HG03378 (cell line): ENCODE measurements around the gene PROSER3.
"Not testable (repeated sequence)": the region's sequence is repeated elsewhere in the genome, so short reads cannot be mapped to it uniquely, and the experiment has no call there.

Experiments
- ATAC-seq: cut with Tn5 transposase; IDR thresholded peaks from one replicate; pipeline ENCODE4 v1.9.1; 2021; ENCODE audit warnings: mild to moderate bottlenecking, moderate library complexity; ENCODE audit not compliant: unreplicated experiment

PROSER3 gene

DNA sequence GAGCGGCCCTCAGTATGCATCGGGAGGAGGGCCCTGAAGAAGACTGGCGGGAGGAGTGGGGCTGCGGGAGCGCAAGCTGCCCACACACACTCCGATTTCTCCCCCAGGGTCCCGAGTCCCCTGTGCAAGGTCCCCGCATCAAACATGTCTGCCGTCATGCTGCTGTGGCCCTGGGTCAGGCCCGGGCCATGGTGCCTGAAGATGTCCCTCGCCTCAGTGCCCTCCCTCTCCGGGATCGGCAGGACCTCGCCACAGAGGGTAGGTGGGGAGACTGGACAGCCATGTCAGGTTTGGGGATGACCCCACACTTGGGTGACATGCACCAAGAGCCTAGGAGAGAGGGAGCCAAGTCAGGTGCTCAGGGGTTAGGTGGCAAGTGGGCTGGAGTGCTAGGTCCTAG lies 35.5 kb upstream of the PROSER3 start:
- no peak for ATAC-seq

GRCh38 chr19:35722897-35723296 lies 35.1 kb upstream of the PROSER3 start:
- ATAC-seq, result no peak

DNA sequence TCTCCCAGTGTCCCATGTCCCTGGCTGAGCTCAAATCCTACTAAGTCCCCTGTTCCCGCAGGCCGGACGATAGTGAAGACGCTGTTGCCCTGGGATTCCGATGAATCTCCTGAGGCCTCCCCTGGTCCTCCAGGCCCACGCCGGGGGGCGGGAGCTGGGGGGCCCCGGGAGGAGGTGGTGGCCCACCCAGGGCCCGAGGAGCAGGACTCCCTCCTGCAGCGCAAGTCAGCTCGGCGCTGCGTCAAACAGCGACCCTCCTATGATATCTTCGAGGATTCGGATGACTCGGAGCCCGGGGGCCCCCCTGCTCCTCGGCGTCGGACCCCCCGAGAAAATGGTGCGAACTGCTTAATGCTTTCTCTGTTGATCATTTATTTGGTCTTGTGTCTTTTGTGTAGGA lies 34.3 kb upstream of the PROSER3 start:
- no peak for ATAC-seq

DNA sequence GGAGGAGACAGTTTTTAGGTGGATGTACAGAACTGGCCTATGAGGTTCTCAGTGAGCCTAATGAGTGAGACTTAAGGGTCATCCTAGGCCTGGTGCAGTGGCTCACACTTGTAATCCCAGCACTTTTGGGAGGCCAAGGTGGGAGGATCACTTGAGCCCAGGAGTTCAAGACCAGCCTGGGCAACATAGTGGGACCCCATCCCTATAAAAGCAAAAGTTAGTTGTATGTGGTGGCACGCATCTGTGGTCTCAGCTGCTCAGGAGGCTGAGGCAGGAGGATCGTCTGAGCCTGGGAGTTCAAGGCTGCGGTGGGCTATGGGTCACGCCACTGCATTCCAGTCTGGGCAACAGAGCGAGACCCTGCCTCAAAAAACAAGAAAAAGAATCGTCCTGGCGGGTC lies 33.8 kb upstream of the PROSER3 start:
- ATAC-seq, result not testable (repeated sequence)

GRCh38 chr19:35724560-35724959 lies 33.4 kb upstream of the PROSER3 start:
- ATAC-seq, result no peak

DNA sequence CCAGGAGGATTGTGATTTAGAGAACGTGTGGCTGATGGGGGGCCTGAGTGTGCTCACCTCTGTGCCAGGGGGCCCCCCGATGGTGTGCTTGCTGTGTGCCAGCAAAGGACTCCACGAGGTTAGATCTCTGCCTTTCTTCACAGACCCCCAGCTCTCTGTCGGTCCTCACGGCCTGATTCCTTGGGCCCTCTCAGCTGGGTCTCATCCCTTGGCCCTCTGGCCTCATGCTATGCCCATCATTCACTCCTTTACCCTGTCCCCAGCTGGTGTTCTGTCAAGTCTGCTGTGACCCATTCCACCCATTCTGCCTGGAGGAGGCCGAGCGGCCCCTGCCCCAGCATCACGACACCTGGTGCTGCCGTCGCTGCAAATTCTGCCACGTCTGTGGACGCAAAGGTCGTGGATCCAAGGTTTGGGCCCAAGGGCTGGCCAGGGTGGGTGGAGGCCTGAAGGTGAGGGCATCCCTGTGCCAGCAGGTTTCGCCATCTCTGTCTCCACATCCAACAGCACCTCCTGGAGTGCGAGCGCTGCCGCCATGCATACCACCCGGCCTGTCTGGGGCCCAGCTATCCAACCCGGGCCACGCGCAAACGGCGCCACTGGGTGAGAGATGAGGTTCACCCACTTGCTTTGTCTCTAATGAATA lies 32.6 kb upstream of the PROSER3 start:
- no peak for ATAC-seq

DNA sequence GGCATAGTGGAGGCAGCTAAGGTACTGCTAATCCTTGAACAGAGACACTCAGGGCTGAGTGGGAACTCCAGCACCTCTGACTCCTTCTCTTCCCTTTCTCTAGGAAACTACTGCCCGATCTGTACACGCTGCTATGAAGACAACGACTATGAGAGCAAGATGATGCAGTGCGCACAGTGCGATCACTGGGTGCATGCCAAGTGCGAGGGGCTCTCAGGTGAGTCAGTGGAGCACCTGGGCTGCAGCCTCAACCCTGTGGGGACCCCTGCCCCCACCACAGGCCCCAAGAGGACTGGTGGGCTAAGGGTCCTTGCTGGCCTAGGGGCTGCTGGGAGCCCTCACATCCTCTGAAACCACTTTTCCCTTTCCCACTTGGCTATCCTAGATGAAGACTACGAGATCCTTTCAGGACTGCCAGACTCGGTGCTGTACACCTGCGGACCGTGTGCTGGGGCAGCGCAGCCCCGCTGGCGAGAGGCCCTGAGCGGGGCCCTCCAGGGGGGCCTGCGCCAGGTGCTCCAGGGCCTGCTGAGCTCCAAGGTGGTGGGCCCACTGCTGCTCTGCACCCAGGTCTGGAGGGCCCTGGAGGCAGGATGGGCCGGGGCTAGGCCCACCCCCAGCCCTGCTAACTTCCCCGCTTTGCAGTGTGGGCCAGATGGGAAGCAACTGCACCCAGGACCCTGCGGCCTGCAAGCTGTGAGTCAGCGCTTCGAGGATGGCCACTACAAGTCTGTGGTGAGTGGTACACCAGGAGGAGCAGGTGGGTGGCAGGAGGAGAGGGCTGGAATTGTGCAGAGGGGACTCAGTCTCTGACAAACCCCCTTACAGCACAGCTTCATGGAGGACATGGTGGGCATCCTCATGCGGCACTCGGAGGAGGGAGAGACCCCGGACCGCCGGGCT lies 30.7 kb upstream of the PROSER3 start:
- ATAC-seq, result no peak

DNA sequence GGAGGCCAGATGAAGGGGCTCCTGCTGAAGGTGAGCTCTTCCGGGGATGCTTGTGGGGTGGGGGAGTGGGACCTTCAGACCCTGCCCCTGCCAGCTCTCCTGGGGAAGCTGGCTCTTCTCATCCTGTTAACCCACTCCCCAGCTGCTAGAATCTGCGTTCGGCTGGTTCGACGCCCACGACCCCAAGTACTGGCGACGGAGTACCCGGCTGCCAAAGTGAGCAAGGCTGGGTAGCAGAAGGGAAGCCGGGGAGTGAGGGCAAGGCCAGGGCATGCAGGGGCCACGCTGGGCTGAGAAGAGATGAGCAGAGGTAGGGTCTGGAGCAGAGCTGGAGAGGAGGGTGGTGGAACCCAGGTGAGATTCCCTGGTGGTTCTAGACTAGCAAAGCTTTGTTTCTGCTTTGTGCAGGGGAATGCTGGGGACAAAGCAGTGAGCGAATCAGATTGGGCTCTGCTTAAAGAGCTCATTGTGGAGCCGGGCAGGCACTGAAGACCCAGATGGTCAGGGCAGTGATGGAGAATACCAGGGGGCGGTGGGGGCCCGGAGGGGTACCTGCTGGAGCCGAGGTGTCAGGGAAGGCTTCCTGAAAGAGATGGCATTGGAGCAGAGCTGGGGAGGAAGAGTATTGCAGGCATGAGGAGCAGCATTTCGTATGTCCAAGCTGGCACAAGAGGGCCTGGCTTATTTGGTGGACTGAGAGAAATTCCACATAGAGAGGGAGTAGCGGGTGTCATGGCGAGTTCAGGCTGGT lies 29.8 kb upstream of the PROSER3 start:
- ATAC-seq, result no peak

GRCh38 chr19:35729021-35729420 lies 29.0 kb upstream of the PROSER3 start:
- no peak for ATAC-seq

- no peak for ATAC-seq
Observed at GRCh38 chr19:35729763-35730162, 28.2 kb upstream of the PROSER3 start.

DNA sequence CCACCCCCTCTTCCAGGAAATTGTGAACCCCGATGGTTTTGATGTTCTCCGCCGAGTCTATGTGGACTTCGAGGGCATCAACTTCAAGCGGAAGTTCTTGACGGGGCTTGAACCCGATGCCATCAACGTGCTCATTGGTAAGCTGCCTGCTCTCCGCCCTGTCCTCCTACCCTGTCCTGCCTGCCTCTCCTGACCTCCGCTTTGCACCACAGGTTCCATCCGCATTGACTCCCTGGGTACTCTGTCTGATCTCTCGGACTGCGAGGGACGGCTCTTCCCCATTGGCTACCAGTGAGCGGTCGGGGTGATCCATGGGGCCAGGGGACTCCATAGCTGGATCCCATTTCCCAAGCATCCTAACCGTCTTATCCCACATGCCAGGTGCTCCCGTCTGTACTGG lies 27.6 kb upstream of the PROSER3 start:
- ATAC-seq, result no peak

- no peak for ATAC-seq
Observed at GRCh38 chr19:35731353-35731752, 26.6 kb upstream of the PROSER3 start.

DNA sequence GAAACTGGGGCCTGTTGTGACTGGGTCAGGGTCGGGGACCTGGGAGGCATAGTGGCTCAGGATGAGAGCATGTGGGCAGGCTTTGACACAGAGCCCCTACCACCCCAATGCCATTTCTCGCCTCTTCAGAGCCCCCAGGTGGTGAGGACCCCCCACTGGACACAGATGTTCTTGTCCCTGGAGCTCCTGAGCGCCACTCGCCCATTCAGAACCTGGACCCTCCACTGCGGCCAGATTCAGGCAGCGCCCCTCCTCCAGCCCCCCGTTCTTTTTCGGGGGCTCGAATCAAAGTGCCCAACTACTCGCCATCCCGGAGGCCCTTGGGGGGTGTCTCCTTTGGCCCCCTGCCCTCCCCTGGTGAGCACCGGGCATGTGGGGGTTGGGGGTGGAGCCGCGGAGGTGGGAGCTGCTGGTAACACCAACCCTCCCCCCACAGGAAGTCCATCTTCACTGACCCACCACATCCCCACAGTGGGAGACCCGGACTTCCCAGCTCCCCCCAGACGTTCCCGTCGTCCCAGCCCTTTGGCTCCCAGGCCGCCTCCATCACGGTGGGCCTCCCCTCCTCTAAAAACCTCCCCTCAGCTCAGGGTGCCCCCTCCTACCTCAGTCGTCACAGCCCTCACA lies 26.1 kb upstream of the PROSER3 start:
- no peak for ATAC-seq

GRCh38 chr19:35732540-35733179 lies 25.3 kb upstream of the PROSER3 start:
- ATAC-seq, result no peak

DNA sequence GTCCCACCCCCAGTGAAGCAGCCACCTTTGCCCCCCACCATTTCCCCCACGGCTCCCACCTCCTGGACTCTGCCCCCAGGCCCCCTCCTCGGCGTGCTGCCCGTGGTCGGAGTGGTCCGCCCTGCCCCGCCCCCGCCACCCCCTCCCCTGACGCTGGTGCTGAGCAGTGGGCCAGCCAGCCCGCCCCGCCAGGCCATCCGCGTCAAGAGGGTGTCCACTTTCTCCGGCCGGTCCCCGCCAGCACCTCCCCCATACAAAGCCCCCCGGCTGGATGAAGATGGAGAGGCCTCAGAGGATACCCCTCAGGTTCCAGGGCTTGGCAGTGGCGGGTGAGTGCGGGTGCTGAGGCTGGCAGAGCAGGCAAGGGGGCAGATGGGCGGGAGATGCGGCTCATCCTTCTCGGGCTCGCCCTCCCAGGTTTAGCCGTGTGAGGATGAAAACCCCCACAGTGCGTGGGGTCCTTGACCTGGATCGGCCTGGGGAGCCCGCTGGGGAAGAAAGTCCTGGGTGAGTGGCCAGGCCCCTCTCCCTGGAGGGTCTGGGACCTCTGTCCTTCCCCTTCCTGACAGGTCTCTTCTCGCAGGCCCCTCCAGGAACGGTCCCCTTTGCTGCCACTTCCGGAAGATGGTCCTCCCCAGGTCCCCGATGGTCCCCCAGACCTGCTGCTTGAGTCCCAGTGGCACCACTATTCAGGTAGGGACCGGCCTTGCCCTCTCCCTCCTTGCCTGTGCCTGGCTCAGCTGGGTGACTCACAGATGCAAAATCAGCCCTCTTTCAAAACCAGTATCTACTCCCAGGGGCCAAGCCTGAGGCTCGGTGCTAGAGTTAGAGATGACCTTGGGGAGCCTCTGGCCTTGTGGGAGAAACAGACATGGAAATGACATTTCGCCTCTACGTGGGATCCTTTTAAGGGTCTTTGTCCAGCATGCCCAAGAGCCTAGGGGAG lies 24.5 kb upstream of the PROSER3 start:
- no peak for ATAC-seq

DNA sequence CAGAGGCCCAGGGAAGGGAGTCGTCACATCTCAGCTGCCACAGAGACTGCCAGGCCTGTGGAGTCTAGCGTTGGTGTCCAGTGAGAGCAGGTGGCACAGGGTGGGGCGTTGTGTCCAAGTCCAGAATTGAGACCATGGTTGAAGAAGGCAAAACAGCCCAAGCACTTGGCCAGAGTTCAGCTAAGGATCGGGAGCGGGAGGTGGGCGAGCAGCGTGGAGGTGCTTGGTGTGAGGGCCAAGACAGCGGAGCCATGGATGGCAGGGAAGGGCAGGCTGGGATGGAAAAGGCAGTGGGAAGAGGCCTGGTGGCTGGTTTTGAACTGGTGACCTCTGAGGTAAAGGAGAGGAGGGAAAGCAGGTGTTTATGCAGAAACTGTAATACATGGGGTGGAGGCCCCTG lies 23.7 kb upstream of the PROSER3 start:
- no peak for ATAC-seq

DNA sequence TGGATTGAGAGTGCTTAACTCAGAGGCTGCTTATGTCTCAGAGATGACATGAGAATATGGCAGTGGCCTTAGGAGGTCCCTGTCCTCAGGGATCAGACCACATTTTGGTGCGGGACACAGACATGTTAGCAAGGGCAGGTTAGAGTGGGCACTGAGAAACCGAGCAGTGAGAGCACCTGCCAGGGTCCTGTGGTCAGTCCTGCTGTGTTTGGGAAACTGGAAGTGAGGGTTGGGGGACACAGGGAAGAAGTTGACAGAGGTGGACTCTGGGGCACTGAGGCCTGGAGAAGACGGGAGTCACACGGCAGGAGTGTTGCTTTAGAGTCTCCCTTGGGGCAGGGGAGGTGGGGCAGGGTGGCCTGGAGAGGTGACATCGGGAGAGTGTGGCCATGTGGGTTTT lies 23.1 kb upstream of the PROSER3 start:
- ATAC-seq, result no peak

DNA sequence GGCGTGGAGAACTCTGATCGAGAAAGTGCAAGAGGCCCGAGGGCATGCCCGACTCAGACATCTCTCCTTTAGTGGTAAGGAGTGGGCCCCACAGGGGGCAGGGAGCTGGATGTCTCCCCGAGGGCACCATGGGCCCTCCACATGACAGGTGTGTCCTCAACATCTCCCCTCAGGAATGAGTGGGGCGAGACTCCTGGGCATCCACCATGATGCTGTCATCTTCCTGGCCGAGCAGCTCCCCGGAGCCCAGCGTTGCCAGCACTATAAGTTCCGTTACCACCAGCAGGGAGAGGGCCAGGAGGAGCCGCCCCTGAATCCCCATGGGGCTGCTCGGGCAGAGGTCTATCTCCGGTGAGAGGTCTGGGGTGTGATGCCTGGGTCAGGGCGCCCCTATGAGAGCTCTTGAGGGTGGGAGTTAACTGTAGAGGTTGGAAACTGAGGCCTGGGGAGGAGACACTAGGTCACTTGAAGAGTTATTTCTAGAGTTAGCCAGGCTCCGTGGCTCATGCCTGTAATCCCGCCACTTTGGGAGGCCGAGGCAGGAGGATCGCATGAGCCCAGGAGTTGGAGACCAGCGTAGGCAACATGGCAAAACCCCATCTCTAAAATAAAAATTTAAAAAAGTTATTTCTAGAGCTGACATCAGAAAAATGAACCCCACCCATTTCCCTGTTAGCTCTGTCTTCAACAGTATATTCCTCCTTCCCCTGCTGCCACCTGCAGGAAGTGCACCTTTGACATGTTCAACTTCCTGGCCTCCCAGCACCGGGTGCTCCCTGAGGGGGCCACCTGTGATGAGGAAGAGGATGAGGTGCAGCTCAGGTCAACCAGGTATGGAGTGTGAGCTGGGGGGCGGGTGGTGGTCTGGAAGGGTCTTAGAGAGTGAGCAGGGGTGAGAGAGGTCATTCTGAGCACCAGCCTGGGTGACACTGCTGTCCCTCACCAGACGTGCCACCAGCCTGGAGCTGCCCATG lies 20.8 kb upstream of the PROSER3 start:
- no peak for ATAC-seq
